H1 (cell line): ENCODE measurements around the gene CTSW. TPM values are rescaled to one million over a fixed set of nuclear protein-coding genes. Genes with fewer than 3 reads are reported as not detected.

Experiments used
- CTCF ChIA-PET: fragments of 300-600 bp; sonication (Branson Sonifier 250); formaldehyde crosslinking; loops from one replicate; lab custom pipeline; 2021; ENCODE audit not compliant: partially characterized antibody; lab: Charles Lee
- POLR2A ChIA-PET: fragments of 300-600 bp; sonication (Branson Sonifier 250); formaldehyde crosslinking; loops from one replicate; lab custom pipeline; 2021; ENCODE audit warnings: inconsistent platforms; ENCODE audit not compliant: partially characterized antibody; lab: Charles Lee
- DNase-seq, 2 experiments: peaks; one replicate each; pipeline versions ENCODE4 v3.0.0 to v3.0.0-alpha.2; 2010 to 2022; ENCODE audit warnings: low spot score in 2 of 2, low read depth in 1 of 2, mixed read lengths in 1 of 2
- FAIRE-seq: peaks from 2 replicates; lab custom pipeline; 2011; peaks lifted over from hg19 to GRCh38; lab: Jason Lieb, UNC
- H2AFZ ChIP-seq: 2 replicates; pipeline ENCODE4 v1.8.1; 2012; ENCODE audit warnings: low read length, inconsistent platforms
- H2AK5ac ChIP-seq: 2 replicates; pipeline ENCODE4 v1.6.1; 2013; ENCODE audit warnings: low read depth, low read length
- H2BK120ac ChIP-seq: replicated peaks from 2 replicates; pipeline ENCODE3; 2013; ENCODE audit warnings: low read depth, low read length, inconsistent platforms
- H2BK12ac ChIP-seq: 2 replicates; pipeline ENCODE4 v1.6.1; 2013; ENCODE audit warnings: low read depth, low read length
- H2BK15ac ChIP-seq: 2 replicates; pipeline ENCODE4 v1.6.1; 2013; ENCODE audit warnings: low read length
- H2BK20ac ChIP-seq: 2 replicates; pipeline ENCODE4 v1.6.1; 2013; ENCODE audit warnings: low read length
- H2BK5ac ChIP-seq: 2 replicates; pipeline ENCODE4 v1.6.1; 2013; ENCODE audit warnings: low read depth, low read length
- H3K14ac ChIP-seq: 2 replicates; pipeline ENCODE4 v1.6.1; 2013; ENCODE audit warnings: inconsistent platforms; ENCODE audit not compliant: insufficient read length
- H3K18ac ChIP-seq: 2 replicates; pipeline ENCODE4 v1.6.1; 2013; ENCODE audit warnings: low read length; ENCODE audit errors: extremely low read depth
- H3K23ac ChIP-seq: 2 replicates; pipeline ENCODE4 v1.6.1; 2013; ENCODE audit warnings: inconsistent platforms; ENCODE audit not compliant: insufficient read length
- H3K23me2 ChIP-seq: 2 replicates; pipeline ENCODE4 v1.6.1; 2013; ENCODE audit warnings: low read depth, low read length
- H3K27ac ChIP-seq: 2 replicates; pipeline ENCODE4 v1.6.1; 2011; ENCODE audit warnings: low read depth, low read length, inconsistent platforms
- H3K27me3 ChIP-seq, 4 experiments: replicated peaks in 1 of 4; 1 replicate in 1 of 4; 2 replicates in 3 of 4; pipeline versions ENCODE4 v1.6.1 to v1.8.1; 2011 to 2013; ENCODE audit warnings: low read length in 3 of 4, mild to moderate bottlenecking in 3 of 4, inconsistent platforms in 2 of 4, mixed read lengths in 2 of 4, moderate library complexity in 1 of 4; ENCODE audit not compliant: control insufficient read depth in 3 of 4, insufficient read depth in 3 of 4; ENCODE audit errors: extremely low read depth in 1 of 4
- H3K36me3 ChIP-seq, 4 experiments: 2 replicates each; pipeline versions ENCODE4 v1.6.1 to v1.8.1; 2011 to 2013; ENCODE audit warnings: mild to moderate bottlenecking in 4 of 4, low read length in 3 of 4, moderate library complexity in 2 of 4, control low read depth in 1 of 4, inconsistent platforms in 1 of 4; ENCODE audit not compliant: insufficient read depth in 4 of 4, control insufficient read depth in 2 of 4
- H3K4ac ChIP-seq: replicated peaks from 2 replicates; pipeline ENCODE3; 2013; ENCODE audit warnings: low read length, low read depth, mixed read lengths, inconsistent platforms; ENCODE audit not compliant: insufficient read length
- H3K4me1 ChIP-seq, 4 experiments: replicated peaks in 1 of 4; 1 replicate in 1 of 4; 2 replicates in 3 of 4; pipeline versions ENCODE4 v1.6.1 to v1.8.1; 2011 to 2013; ENCODE audit warnings: low read length in 3 of 4, inconsistent platforms in 2 of 4, mixed read lengths in 1 of 4; ENCODE audit not compliant: insufficient read depth in 4 of 4, control insufficient read depth in 3 of 4
- H3K4me2 ChIP-seq, 2 experiments: 2 replicates each; pipeline versions ENCODE4 v1.6.1 to v1.8.1; 2011 to 2013; ENCODE audit warnings: low read depth in 2 of 2, low read length in 2 of 2, control low read depth in 1 of 2, inconsistent platforms in 1 of 2, mild to moderate bottlenecking in 1 of 2; ENCODE audit not compliant: insufficient read depth in 1 of 2
- H3K4me3 ChIP-seq, 4 experiments: fragments of 200-600, 300-600 bp in 1 of 4; sonication (generic), shearing (Covaris generic), sonication (Bioruptor Twin) in 1 of 4; 2 replicates each; pipeline versions ENCODE4 v1.5.1 to v1.8.1; 2011 to 2016; ENCODE audit warnings: low read length in 4 of 4, low read depth in 3 of 4, control low read depth in 2 of 4, inconsistent platforms in 2 of 4, mild to moderate bottlenecking in 2 of 4, mixed read lengths in 1 of 4, moderate library complexity in 1 of 4; ENCODE audit not compliant: insufficient read depth in 2 of 4; ENCODE audit errors: extremely low read depth in 1 of 4
- H3K56ac ChIP-seq: replicated peaks from 2 replicates; pipeline ENCODE3; 2013; ENCODE audit warnings: low read depth, mild to moderate bottlenecking, mixed read lengths, low read length, inconsistent platforms; ENCODE audit not compliant: insufficient read length
- H3K79me1 ChIP-seq: 2 replicates; pipeline ENCODE4 v1.6.1; 2013; ENCODE audit warnings: low read depth, low read length, control low read depth
- H3K79me2 ChIP-seq, 2 experiments: 2 replicates each; pipeline versions ENCODE4 v1.6.1 to v1.8.1; 2012 to 2013; ENCODE audit warnings: low read length in 2 of 2, mild to moderate bottlenecking in 2 of 2, inconsistent platforms in 1 of 2; ENCODE audit not compliant: insufficient read depth in 2 of 2, control insufficient read depth in 1 of 2
- H3K9ac ChIP-seq, 4 experiments: replicated peaks in 1 of 4; 1 replicate in 1 of 4; 2 replicates in 3 of 4; pipeline versions ENCODE4 v1.6.1 to v1.8.1; 2011 to 2013; ENCODE audit warnings: low read depth in 3 of 4, low read length in 3 of 4, control low read depth in 2 of 4, mild to moderate bottlenecking in 2 of 4, moderate library complexity in 2 of 4, inconsistent platforms in 1 of 4; ENCODE audit errors: extremely low read depth in 1 of 4
- H3K9me3 ChIP-seq, 2 experiments: 2 replicates each; pipeline versions ENCODE4 v1.6.1 to v1.8.1; 2012 to 2013; ENCODE audit warnings: mild to moderate bottlenecking in 2 of 2, moderate library complexity in 2 of 2, control low read depth in 1 of 2, inconsistent platforms in 1 of 2, low read depth in 1 of 2, low read length in 1 of 2, mixed read lengths in 1 of 2; ENCODE audit not compliant: insufficient read depth in 2 of 2
- H4K20me1 ChIP-seq, 2 experiments: replicated peaks in 1 of 2; 2 replicates each; pipeline versions ENCODE3 to v1.8.1; 2011 to 2013; ENCODE audit warnings: inconsistent platforms in 2 of 2, low read length in 2 of 2, mild to moderate bottlenecking in 1 of 2; ENCODE audit not compliant: insufficient read depth in 2 of 2, control insufficient read depth in 1 of 2
- H4K5ac ChIP-seq: 2 replicates; pipeline ENCODE4 v1.6.1; 2013; ENCODE audit warnings: low read length, low read depth, mixed read lengths, inconsistent platforms; ENCODE audit not compliant: insufficient read length
- H4K8ac ChIP-seq: 2 replicates; pipeline ENCODE4 v1.8.0; 2013; ENCODE audit warnings: mild to moderate bottlenecking, moderate library complexity, low read length, inconsistent platforms; ENCODE audit not compliant: insufficient read depth; ENCODE audit errors: extremely low read depth
- H4K91ac ChIP-seq: replicated peaks from 2 replicates; pipeline ENCODE3; 2013; ENCODE audit warnings: low read length, mixed read lengths, inconsistent platforms; ENCODE audit not compliant: insufficient read length
- CHD1 ChIP-seq: IDR thresholded peaks from 2 replicates; pipeline ENCODE4 v1.6.1; 2012; ENCODE audit warnings: low read depth, low read length, improper control_type of control experiment
- CTCF ChIP-seq, 3 experiments: IDR thresholded peaks; 1 replicate in 2 of 3; 2 replicates in 1 of 3; pipeline versions ENCODE4 v1.5.1 to v1.6.1; 2011; ENCODE audit warnings: low read length in 3 of 3, mild to moderate bottlenecking in 3 of 3, inconsistent platforms in 2 of 3, low read depth in 1 of 3, moderate library complexity in 1 of 3; ENCODE audit not compliant: insufficient read depth in 1 of 3; ENCODE audit errors: control extremely low read depth in 1 of 3
- JUN ChIP-seq: IDR thresholded peaks from 2 replicates; pipeline ENCODE4 v1.6.1; 2011; ENCODE audit warnings: low read depth, mild to moderate bottlenecking, improper control_type of control experiment, low read length
- KDM1A ChIP-seq: fragments of 200-600, 300-600 bp; sonication (generic); IDR thresholded peaks from 2 replicates; pipeline ENCODE4 v1.7.1; 2016; ENCODE audit warnings: mild to moderate bottlenecking, low read length, borderline replicate concordance
- KDM5A ChIP-seq: fragments of 200-600 bp; IDR thresholded peaks from 2 replicates; pipeline ENCODE4 v1.7.1; 2012; ENCODE audit warnings: mild to moderate bottlenecking, low read length, inconsistent platforms, mixed read lengths
- MAFK ChIP-seq: IDR thresholded peaks from 2 replicates; pipeline ENCODE4 v1.6.1; 2012; ENCODE audit warnings: low read depth, mild to moderate bottlenecking, improper control_type of control experiment, low read length
- MAX ChIP-seq: IDR thresholded peaks from 2 replicates; pipeline ENCODE4 v1.6.1; 2012; ENCODE audit warnings: inconsistent platforms
- SIN3A ChIP-seq, 2 experiments: IDR thresholded peaks in 1 of 2; conservative IDR thresholded peaks in 1 of 2; 2 replicates each; pipeline ENCODE4 v1.6.1; 2011 to 2012; ENCODE audit warnings: low read length in 2 of 2, improper control_type of control experiment in 1 of 2, low read depth in 1 of 2, mild to moderate bottlenecking in 1 of 2
- SIRT6 ChIP-seq: IDR thresholded peaks from one replicate; pipeline ENCODE4 v1.7.1; 2012; ENCODE audit warnings: low read length, inconsistent platforms
- TAF7 ChIP-seq: optimal IDR thresholded peaks from 2 replicates; pipeline ENCODE3; 2011; ENCODE audit warnings: low read depth, mild to moderate bottlenecking, inconsistent platforms, low read length, moderate library complexity, borderline replicate concordance
- WGBS, 2 experiments: shearing (Covaris generic) in 1 of 2; methylation state at CpG; one replicate each; pipeline versions ENCODE4 v1.1.6 to v1.1.7; 2013 to 2015; ENCODE audit warnings: low lambda C conversion rate in 2 of 2, mixed read lengths in 2 of 2, inconsistent platforms in 1 of 2, low coverage in 1 of 2, missing lambda C conversion rate in 1 of 2; ENCODE audit not compliant: insufficient replicate concordance in 2 of 2, insufficient coverage in 1 of 2, insufficient read length in 1 of 2; ENCODE audit errors: extremely low coverage in 1 of 2, missing lambda C conversion rate in 1 of 2; 5-methylcytosine and 5-hydroxymethylcytosine counted together
- polyA plus RNA-seq, 7 experiments: library from polyadenylated mRNA; depleted of rRNA in 3 of 7; stranded (reverse) in 5 of 7; unstranded in 2 of 7; fragments of >200 nt in 5 of 7; fragments of 200-250 nt in 2 of 7; gene quantifications; 1 replicate in 5 of 7; 2 replicates in 1 of 7; 4 replicates in 1 of 7; pipeline versions ENCODE4 v1.2.1 to v1.2.3, GENCODE V29; 2011 to 2013; ENCODE audit warnings: missing spikeins in 2 of 7, mixed read lengths in 2 of 7
- total RNA-seq: library from RNA; stranded (reverse); fragmentation: NEBNext Ultra II Directional; extraction: Animal tissue kit (Norgen Biotek cat#: 25700); gene quantifications from 2 replicates; pipeline ENCODE4 v1.2.1, GENCODE V29; 2021

The CTSW gene
- total and polyA plus RNA-seq, 2 of the 8 experiments (the other 6 are each of a cell fraction or from before 2014, with no cell fraction given): not detected

GRCh38 chr11:65927904-65928397, 48.3 kb downstream of the CTSW start:
- H3K23ac ChIP-seq: no peak overlapping the region
- WGBS, 2 experiments: 86% methylated on average over 7 of the region's 9 CpGs; no CpG with 5 or more reads in 1 of the 2 experiments
- no peaks in the 10 kb centered on the region for H3K23me2 ChIP-seq
- no peak overlapping the region for H2BK120ac ChIP-seq
- 0 out of 4 replicates have a peak overlapping the region, but pooled peaks have one; percentile 10 to 46 for H3K4me2 ChIP-seq
- H3K79me1 ChIP-seq: no peaks in the 10 kb centered on the region
- DNase-seq (no peak), FAIRE-seq (no peak)
- no peaks in the 10 kb centered on the region for H4K20me1 ChIP-seq
- CTCF ChIA-PET: interaction anchor here (0.8 to 1.5 kb wide), 4 partner anchors 11 to 41 kb away, joined by 3 to 5 read pairs (median 3); no protein-coding TSS in a partner anchor
- no peak overlapping the region for H3K14ac ChIP-seq
- peak overlapping the region in 2 of 4 experiments; percentile 4 to 16; a peak in 2 of 7 replicates for H3K9ac ChIP-seq
- peaks cover 0 to under 1% (median under 1%) of the 10 kb centered on the region in 4 experiments; a peak in 3 of 8 replicates for H3K36me3 ChIP-seq
- H2AK5ac ChIP-seq: no peak overlapping the region
- H3K56ac ChIP-seq: no peak overlapping the region
- H3K4me1 ChIP-seq: peaks cover 0 to 8% (median 5%) of the 10 kb centered on the region in 4 experiments; a peak in 5 of 7 replicates
- peak overlapping the region; percentile 41; the same call in 1 of the 2 replicates for H3K27ac ChIP-seq
- H2BK20ac ChIP-seq: no peak overlapping the region
- H2BK12ac ChIP-seq: no peak overlapping the region; the same call in 1 of the 2 replicates
- H3K9me3 ChIP-seq: no peaks in the 10 kb centered on the region
- no peak overlapping the region for H4K5ac ChIP-seq
- H2BK15ac ChIP-seq: no peak overlapping the region
- POLR2A ChIA-PET: interaction anchor here (0.6 to 2.1 kb wide), 6 partner anchors 10 to 173 kb away, joined by 3 to 10 read pairs (median 3); partner anchors contain the start of gene MUS81
- no peak overlapping the region for H2BK5ac ChIP-seq
- H3K4ac ChIP-seq: no peak overlapping the region
- no peak overlapping the region; the same call in 1 of the 2 replicates for H3K18ac ChIP-seq
- no peak overlapping the region for H4K91ac ChIP-seq
- no peaks in the 10 kb centered on the region for H3K27me3 ChIP-seq
- no peaks in the 10 kb centered on the region for H3K79me2 ChIP-seq
- no peak overlapping the region for H2AFZ ChIP-seq
- H4K8ac ChIP-seq: peak overlapping the region; percentile 84; the same call in 1 of the 2 replicates
- no peak overlapping the region for H3K4me3 ChIP-seq
- TF ChIP-seq KDM1A: no peak
- TF ChIP-seq SIRT6: no peak
- no peak for TF ChIP-seq JUN
- no peak for TF ChIP-seq MAX
- TF ChIP-seq TAF7: no peak
- no peak for TF ChIP-seq MAFK
- no peak for TF ChIP-seq CTCF (IDR thresholded peaks at IDR 0.05; ENCODE audit: control extremely low read depth in 1 of 3, insufficient read depth in 1 of 3, low read depth in 1 of 3, low read length in 3 of 3)
- TF ChIP-seq KDM5A: no peak
- no peak for TF ChIP-seq CHD1
- TF ChIP-seq SIN3A (conservative IDR thresholded peaks at IDR 0.05 in 1 of 2, IDR thresholded peaks at IDR 0.05 in 1 of 2; ENCODE audit: low read depth in 1 of 2, low read length in 2 of 2): no peak
